ENCODE data around the gene FAM229B.
"Not testable (repeated sequence)": the region's sequence is repeated elsewhere in the genome, so short reads cannot be mapped to it uniquely, and the experiment has no call there.

The FAM229B gene

GRCh38 chr6:112044856-112045255 lies 42.5 kb upstream of the FAM229B start:
- H3K27ac ChIP-seq (ENCODE audit: insufficient read depth, low read length, poor library complexity, severe bottlenecking) = no peak overlapping the region

GRCh38 chr6:112047523-112047922 lies 39.9 kb upstream of the FAM229B start:
- not testable (repeated sequence) for H3K4me3 ChIP-seq (ENCODE audit: insufficient read depth, low read depth, low read length, poor library complexity, severe bottlenecking); DNase-seq; H3K27ac ChIP-seq (ENCODE audit: insufficient read depth, low read length, poor library complexity, severe bottlenecking); H3K4me1 ChIP-seq (ENCODE audit: control insufficient read depth, insufficient read depth, low read length, poor library complexity, severe bottlenecking); H3K36me3 ChIP-seq (ENCODE audit: control insufficient read depth, insufficient read depth, low read length); H3K27me3 ChIP-seq (replicated peaks; ENCODE audit: control insufficient read depth, insufficient read depth, low read length, poor library complexity, severe bottlenecking); H3K9me3 ChIP-seq (ENCODE audit: control insufficient read depth, low read length)

More at GRCh38 chr6:112044856-112045255, 42.5 kb upstream of the FAM229B start:
- no peaks in the 10 kb centered on the region for H3K27me3 ChIP-seq (replicated peaks; ENCODE audit: control insufficient read depth, insufficient read depth, low read length, poor library complexity, severe bottlenecking)
- no peaks in the 10 kb centered on the region for H3K9me3 ChIP-seq (ENCODE audit: control insufficient read depth, low read length)
- no peak for DNase-seq
- no peaks in the 10 kb centered on the region for H3K36me3 ChIP-seq (ENCODE audit: control insufficient read depth, insufficient read depth, low read length)
- H3K4me3 ChIP-seq (ENCODE audit: insufficient read depth, low read depth, low read length, poor library complexity, severe bottlenecking) = no peak overlapping the region
- H3K4me1 ChIP-seq (ENCODE audit: control insufficient read depth, insufficient read depth, low read length, poor library complexity, severe bottlenecking) = peaks cover 4% of the 10 kb centered on the region

GRCh38 chr6:112049026-112049799 lies 38.2 kb upstream of the FAM229B start:
- Histone ChIP-seq H3K4me3 (ENCODE audit: insufficient read depth, low read depth, low read length, poor library complexity, severe bottlenecking) (no peak overlapping the region), H3K4me1 (ENCODE audit: control insufficient read depth, insufficient read depth, low read length, poor library complexity, severe bottlenecking) (no peaks in the 10 kb centered on the region), H3K27me3 (replicated peaks; ENCODE audit: control insufficient read depth, insufficient read depth, low read length, poor library complexity, severe bottlenecking) (no peaks in the 10 kb centered on the region), H3K36me3 (ENCODE audit: control insufficient read depth, insufficient read depth, low read length) (no peaks in the 10 kb centered on the region), H3K9me3 (ENCODE audit: control insufficient read depth, low read length) (no peaks in the 10 kb centered on the region), H3K27ac (ENCODE audit: insufficient read depth, low read length, poor library complexity, severe bottlenecking) (no peak overlapping the region)
- DNase-seq = no peak

- H3K4me1 ChIP-seq (ENCODE audit: control insufficient read depth, insufficient read depth, low read length, poor library complexity, severe bottlenecking) = no peaks in the 10 kb centered on the region
- no peak overlapping the region for H3K4me3 ChIP-seq (ENCODE audit: insufficient read depth, low read depth, low read length, poor library complexity, severe bottlenecking)
- H3K36me3 ChIP-seq (ENCODE audit: control insufficient read depth, insufficient read depth, low read length) = no peaks in the 10 kb centered on the region
- no peaks in the 10 kb centered on the region for H3K9me3 ChIP-seq (ENCODE audit: control insufficient read depth, low read length)
- no peak for DNase-seq
- no peaks in the 10 kb centered on the region for H3K27me3 ChIP-seq (replicated peaks; ENCODE audit: control insufficient read depth, insufficient read depth, low read length, poor library complexity, severe bottlenecking)
- no peak overlapping the region for H3K27ac ChIP-seq (ENCODE audit: insufficient read depth, low read length, poor library complexity, severe bottlenecking)
Observed at GRCh38 chr6:112049996-112050395, 37.4 kb upstream of the FAM229B start.

GRCh38 chr6:112050429-112050828 lies 37.0 kb upstream of the FAM229B start:
- no peaks in the 10 kb centered on the region for H3K9me3 ChIP-seq (ENCODE audit: control insufficient read depth, low read length)
- H3K4me1 ChIP-seq (ENCODE audit: control insufficient read depth, insufficient read depth, low read length, poor library complexity, severe bottlenecking) = no peaks in the 10 kb centered on the region
- no peaks in the 10 kb centered on the region for H3K36me3 ChIP-seq (ENCODE audit: control insufficient read depth, insufficient read depth, low read length)
- H3K27ac ChIP-seq (ENCODE audit: insufficient read depth, low read length, poor library complexity, severe bottlenecking) = no peak overlapping the region
- H3K27me3 ChIP-seq (replicated peaks; ENCODE audit: control insufficient read depth, insufficient read depth, low read length, poor library complexity, severe bottlenecking) = no peaks in the 10 kb centered on the region
- no peak for DNase-seq
- H3K4me3 ChIP-seq (ENCODE audit: insufficient read depth, low read depth, low read length, poor library complexity, severe bottlenecking) = no peak overlapping the region

- H3K36me3 ChIP-seq (ENCODE audit: control insufficient read depth, insufficient read depth, low read length); H3K9me3 ChIP-seq (ENCODE audit: control insufficient read depth, low read length); H3K27me3 ChIP-seq (replicated peaks; ENCODE audit: control insufficient read depth, insufficient read depth, low read length, poor library complexity, severe bottlenecking); H3K27ac ChIP-seq (ENCODE audit: insufficient read depth, low read length, poor library complexity, severe bottlenecking); H3K4me1 ChIP-seq (ENCODE audit: control insufficient read depth, insufficient read depth, low read length, poor library complexity, severe bottlenecking); DNase-seq; H3K4me3 ChIP-seq (ENCODE audit: insufficient read depth, low read depth, low read length, poor library complexity, severe bottlenecking): not testable (repeated sequence)
Observed at GRCh38 chr6:112051251-112051740, 36.1 kb upstream of the FAM229B start.

- Histone ChIP-seq H3K9me3 (ENCODE audit: control insufficient read depth, low read length) (no peaks in the 10 kb centered on the region), H3K4me3 (ENCODE audit: insufficient read depth, low read depth, low read length, poor library complexity, severe bottlenecking) (no peak within 1 kb of the TSS), H3K36me3 (ENCODE audit: control insufficient read depth, insufficient read depth, low read length) (no peaks in the 10 kb centered on the region), H3K27me3 (replicated peaks; ENCODE audit: control insufficient read depth, insufficient read depth, low read length, poor library complexity, severe bottlenecking) (no peaks in the 10 kb centered on the region), H3K27ac (ENCODE audit: insufficient read depth, low read length, poor library complexity, severe bottlenecking) (no peak within 1 kb of the TSS), H3K4me1 (ENCODE audit: control insufficient read depth, insufficient read depth, low read length, poor library complexity, severe bottlenecking) (no peaks in the 10 kb centered on the region)
- DNase-seq = no peak
Observed at GRCh38 chr6:112054001-112054400, 33.4 kb upstream of the FAM229B start, which contains the start of gene CCN6. Gene CCN6 (plus strand): TSS chr6:112054104. CDS start chr6:112054358, 254 bp downstream.

GRCh38 chr6:112054555-112055190 lies 32.7 kb upstream of the FAM229B start:
- Histone ChIP-seq H3K4me1 (ENCODE audit: control insufficient read depth, insufficient read depth, low read length, poor library complexity, severe bottlenecking) (no peaks in the 10 kb centered on the region), H3K36me3 (ENCODE audit: control insufficient read depth, insufficient read depth, low read length) (no peaks in the 10 kb centered on the region), H3K4me3 (ENCODE audit: insufficient read depth, low read depth, low read length, poor library complexity, severe bottlenecking) (no peak overlapping the region), H3K9me3 (ENCODE audit: control insufficient read depth, low read length) (no peaks in the 10 kb centered on the region), H3K27me3 (replicated peaks; ENCODE audit: control insufficient read depth, insufficient read depth, low read length, poor library complexity, severe bottlenecking) (no peaks in the 10 kb centered on the region), H3K27ac (ENCODE audit: insufficient read depth, low read length, poor library complexity, severe bottlenecking) (no peak overlapping the region)
- DNase-seq = no peak

GRCh38 chr6:112058243-112059032 lies 29.0 kb upstream of the FAM229B start:
- H3K4me1 ChIP-seq (ENCODE audit: control insufficient read depth, insufficient read depth, low read length, poor library complexity, severe bottlenecking) = no peaks in the 10 kb centered on the region
- H3K36me3 ChIP-seq (ENCODE audit: control insufficient read depth, insufficient read depth, low read length) = no peaks in the 10 kb centered on the region
- DNase-seq = no peak
- H3K27me3 ChIP-seq (replicated peaks; ENCODE audit: control insufficient read depth, insufficient read depth, low read length, poor library complexity, severe bottlenecking) = no peaks in the 10 kb centered on the region
- H3K4me3 ChIP-seq (ENCODE audit: insufficient read depth, low read depth, low read length, poor library complexity, severe bottlenecking) = no peak overlapping the region
- no peaks in the 10 kb centered on the region for H3K9me3 ChIP-seq (ENCODE audit: control insufficient read depth, low read length)
- no peak overlapping the region for H3K27ac ChIP-seq (ENCODE audit: insufficient read depth, low read length, poor library complexity, severe bottlenecking)
